Putamen (tissue), 1 donor: ENCODE results near the gene SV2B.
A peak's percentile ranks its signal among the peaks of the same experiment; 100 is the strongest.

Experiments used
- DNase-seq: peaks from one replicate; pipeline ENCODE4 v3.0.0-alpha.2; 2016; ENCODE audit warnings: low spot score

Gene SV2B

GRCh38 chr15:91193378-91193720 lies 93.3 kb downstream of the SV2B start:
- no peak for DNase-seq

GRCh38 chr15:91196127-91196526 lies 96.1 kb downstream of the SV2B start:
- DNase-seq = no peak

GRCh38 chr15:91196768-91197167 lies 96.7 kb downstream of the SV2B start:
- DNase-seq = no peak

GRCh38 chr15:91199511-91199910 lies 99.5 kb downstream of the SV2B start:
- no peak for DNase-seq

- no peak for DNase-seq
Measured at GRCh38 chr15:91200101-91200754, 100.2 kb downstream of the SV2B start.

- no peak for DNase-seq
Measured at GRCh38 chr15:91202510-91203102, 102.5 kb downstream of the SV2B start.

GRCh38 chr15:91203619-91204203 lies 103.7 kb downstream of the SV2B start:
- no peak for DNase-seq

GRCh38 chr15:91208371-91208770 lies 108.3 kb downstream of the SV2B start:
- DNase-seq = no peak

GRCh38 chr15:91209318-91209717 lies 109.3 kb downstream of the SV2B start:
- DNase-seq = no peak

- no peak for DNase-seq
Measured at GRCh38 chr15:91209726-91210125, 109.7 kb downstream of the SV2B start.

GRCh38 chr15:91214675-91215590 lies 114.9 kb downstream of the SV2B start:
- no peak for DNase-seq

GRCh38 chr15:91216000-91216399 lies 115.9 kb downstream of the SV2B start:
- DNase-seq = no peak

- DNase-seq = no peak
Measured at GRCh38 chr15:91219206-91219605, 119.1 kb downstream of the SV2B start.

GRCh38 chr15:91222052-91222451 lies 122.0 kb downstream of the SV2B start:
- no peak for DNase-seq

- no peak for DNase-seq
Measured at GRCh38 chr15:91223863-91224262, 123.8 kb downstream of the SV2B start.

GRCh38 chr15:91224755-91225380 lies 124.8 kb downstream of the SV2B start:
- peak; percentile 34 for DNase-seq

GRCh38 chr15:91225741-91226140 lies 125.7 kb downstream of the SV2B start:
- DNase-seq = no peak

- DNase-seq = no peak
Measured at GRCh38 chr15:91227117-91227516, 127.1 kb downstream of the SV2B start.

- DNase-seq = no peak
Measured at GRCh38 chr15:91227766-91228165, 127.7 kb downstream of the SV2B start.

GRCh38 chr15:91228383-91228782 lies 128.3 kb downstream of the SV2B start:
- no peak for DNase-seq

- no peak for DNase-seq
Measured at GRCh38 chr15:91228890-91229289, 128.8 kb downstream of the SV2B start.

GRCh38 chr15:91231703-91232102 lies 131.6 kb downstream of the SV2B start:
- DNase-seq = no peak
